Upper lobe of left lung (tissue), 4 donors: ENCODE results near the gene VASP.

Experiments
- EP300 ChIP-seq, 4 donors: sonication (generic); formaldehyde crosslinking; IDR thresholded peaks; one replicate each; pipeline ENCODE4 v1.5.1; 2017; ENCODE audit warnings: antibody characterized with exemption in 4 of 4, control low read depth in 2 of 4
- TF ChIP-seq, protein P1 (sequence below), 6 experiments: fragments of 450-650 bp in 4 of 6; fragments of 200-600 bp in 2 of 6; sonication (generic) in 2 of 6; IDR thresholded peaks; one replicate each; pipeline ENCODE4 v1.5.1; 2016 to 2019; ENCODE audit warnings: antibody characterized with exemption in 6 of 6

DNA sequence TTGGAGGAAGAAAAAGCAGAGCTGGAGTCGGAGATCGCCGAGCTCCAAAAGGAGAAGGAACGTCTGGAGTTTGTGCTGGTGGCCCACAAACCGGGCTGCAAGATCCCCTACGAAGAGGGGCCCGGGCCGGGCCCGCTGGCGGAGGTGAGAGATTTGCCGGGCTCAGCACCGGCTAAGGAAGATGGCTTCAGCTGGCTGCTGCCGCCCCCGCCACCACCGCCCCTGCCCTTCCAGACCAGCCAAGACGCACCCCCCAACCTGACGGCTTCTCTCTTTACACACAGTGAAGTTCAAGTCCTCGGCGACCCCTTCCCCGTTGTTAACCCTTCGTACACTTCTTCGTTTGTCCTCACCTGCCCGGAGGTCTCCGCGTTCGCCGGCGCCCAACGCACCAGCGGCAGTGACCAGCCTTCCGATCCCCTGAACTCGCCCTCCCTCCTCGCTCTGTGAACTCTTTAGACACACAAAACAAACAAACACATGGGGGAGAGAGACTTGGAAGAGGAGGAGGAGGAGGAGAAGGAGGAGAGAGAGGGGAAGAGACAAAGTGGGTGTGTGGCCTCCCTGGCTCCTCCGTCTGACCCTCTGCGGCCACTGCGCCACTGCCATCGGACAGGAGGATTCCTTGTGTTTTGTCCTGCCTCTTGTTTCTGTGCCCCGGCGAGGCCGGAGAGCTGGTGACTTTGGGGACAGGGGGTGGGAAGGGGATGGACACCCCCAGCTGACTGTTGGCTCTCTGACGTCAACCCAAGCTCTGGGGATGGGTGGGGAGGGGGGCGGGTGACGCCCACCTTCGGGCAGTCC, 34.5 kb upstream of the VASP start:
- TF ChIP-seq, protein P1, sequence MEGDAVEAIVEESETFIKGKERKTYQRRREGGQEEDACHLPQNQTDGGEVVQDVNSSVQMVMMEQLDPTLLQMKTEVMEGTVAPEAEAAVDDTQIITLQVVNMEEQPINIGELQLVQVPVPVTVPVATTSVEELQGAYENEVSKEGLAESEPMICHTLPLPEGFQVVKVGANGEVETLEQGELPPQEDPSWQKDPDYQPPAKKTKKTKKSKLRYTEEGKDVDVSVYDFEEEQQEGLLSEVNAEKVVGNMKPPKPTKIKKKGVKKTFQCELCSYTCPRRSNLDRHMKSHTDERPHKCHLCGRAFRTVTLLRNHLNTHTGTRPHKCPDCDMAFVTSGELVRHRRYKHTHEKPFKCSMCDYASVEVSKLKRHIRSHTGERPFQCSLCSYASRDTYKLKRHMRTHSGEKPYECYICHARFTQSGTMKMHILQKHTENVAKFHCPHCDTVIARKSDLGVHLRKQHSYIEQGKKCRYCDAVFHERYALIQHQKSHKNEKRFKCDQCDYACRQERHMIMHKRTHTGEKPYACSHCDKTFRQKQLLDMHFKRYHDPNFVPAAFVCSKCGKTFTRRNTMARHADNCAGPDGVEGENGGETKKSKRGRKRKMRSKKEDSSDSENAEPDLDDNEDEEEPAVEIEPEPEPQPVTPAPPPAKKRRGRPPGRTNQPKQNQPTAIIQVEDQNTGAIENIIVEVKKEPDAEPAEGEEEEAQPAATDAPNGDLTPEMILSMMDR (IDR thresholded peaks at IDR 0.05) = no peak
- no peak for TF ChIP-seq EP300 (IDR thresholded peaks at IDR 0.05)
